Sigmoid colon (tissue), 7 donors: ENCODE measurements around the gene RPS6KB1. TPM values are rescaled to one million over a fixed set of nuclear protein-coding genes. Genes with fewer than 3 reads are reported as not detected.

Source experiments
- DNase-seq: peaks from one replicate; pipeline ENCODE4 v3.0.0-alpha.2; 2019
- H3K27ac ChIP-seq, 4 donors: fragments of 200-600 bp; sonication (generic); one replicate each; pipeline ENCODE4 v1.5.1; 2016 to 2019; ENCODE audit warnings: mild to moderate bottlenecking in 1 of 4
- H3K27me3 ChIP-seq, 3 donors: fragments of 200-600 bp; sonication (generic); one replicate each; pipeline ENCODE4 v1.5.1; 2019; ENCODE audit warnings: mild to moderate bottlenecking in 1 of 3
- H3K36me3 ChIP-seq, 4 donors: fragments of 200-600 bp; sonication (generic); one replicate each; pipeline ENCODE4 v1.5.1; 2016 to 2019
- H3K4me1 ChIP-seq, 4 donors: fragments of 200-600 bp; sonication (generic); one replicate each; pipeline ENCODE4 v1.5.1; 2017 to 2019
- H3K4me3 ChIP-seq, 4 donors: fragments of 200-600 bp; sonication (generic); one replicate each; pipeline ENCODE4 v1.5.1; 2017 to 2019; ENCODE audit warnings: mild to moderate bottlenecking in 2 of 4, moderate library complexity in 1 of 4
- H3K9me3 ChIP-seq, 4 donors: fragments of 200-600 bp in 3 of 4; sonication (generic) in 3 of 4; one replicate each; pipeline versions ENCODE4 v1.5.1 to v1.6.1; 2013 to 2019
- EP300 ChIP-seq, 4 donors: sonication (generic); formaldehyde crosslinking; IDR thresholded peaks; one replicate each; pipeline ENCODE4 v1.6.1; 2017; ENCODE audit warnings: antibody characterized with exemption in 4 of 4
- POLR2A ChIP-seq, 2 donors: fragments of 450-650 bp; IDR thresholded peaks; one replicate each; pipeline ENCODE4 v1.6.1; 2016; ENCODE audit warnings: antibody characterized with exemption in 2 of 2, mild to moderate bottlenecking in 2 of 2, moderate library complexity in 2 of 2
- POLR2AphosphoS5 ChIP-seq, 4 donors: sonication (generic); formaldehyde crosslinking; IDR thresholded peaks; one replicate each; pipeline ENCODE4 v1.6.1; 2017; ENCODE audit warnings: antibody characterized with exemption in 4 of 4
- WGBS, 2 donors: extraction: QIAGEN DNeasy Blood & Tissue Kit; methylation state at CpG; one replicate each; pipeline ENCODE4 v1.1.7; 2013; 5-methylcytosine and 5-hydroxymethylcytosine counted together
- intact Hi-C: fragments of 100-400 bp; cut with DNase I; formaldehyde crosslinking; loops from one replicate; pipeline ENCODE4 v1.15.1; 2023
- polyA plus RNA-seq, 3 donors: library from polyadenylated mRNA; stranded (reverse); fragments of 200-250 nt; gene quantifications; one replicate each; pipeline ENCODE4 v1.2.3, GENCODE V29; 2013
- total RNA-seq, 4 donors: library from RNA; depleted of rRNA; stranded (reverse); fragments of >200 nt; gene quantifications; one replicate each; pipeline ENCODE4 v1.1.0, GENCODE V29; 2016
- TF ChIP-seq, protein P1 (sequence below), 4 experiments: fragments of 450-650 bp in 3 of 4; fragments of 200-600 bp in 1 of 4; IDR thresholded peaks; one replicate each; pipeline ENCODE4 v1.5.1; 2016 to 2019; ENCODE audit warnings: antibody characterized with exemption in 4 of 4, mild to moderate bottlenecking in 3 of 4, moderate library complexity in 2 of 4
- donor health status: healthy with polysubstance abuse.
- donor health status: Bipolar disorder and iron deficiency.
- donor health status: healthy.

Gene RPS6KB1
- total and polyA plus RNA-seq, 7 donors: 8.1 to 63.0 (median 28.9) TPM

DNA sequence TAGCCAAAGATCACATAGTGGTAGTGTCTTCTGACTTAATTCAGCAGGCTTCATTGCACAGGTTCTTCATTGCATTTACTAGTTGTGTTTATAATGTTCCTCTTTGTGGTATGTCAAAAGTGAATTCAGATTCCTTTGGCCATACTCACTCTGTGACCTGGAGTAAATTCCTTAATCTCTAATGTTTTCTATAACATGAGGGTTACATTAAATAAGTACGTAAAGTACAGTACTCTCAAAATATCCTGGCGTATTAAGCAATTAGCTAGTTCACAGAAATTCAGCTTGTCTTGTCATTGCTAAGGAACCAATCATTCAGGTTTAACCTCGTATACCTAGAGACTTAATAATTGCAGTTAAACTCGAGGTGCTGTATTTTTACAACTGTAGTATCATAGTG, 4.2 kb downstream of the RPS6KB1 start:
- 73 to 87% methylated on average over 4 of the region's 4 CpGs for WGBS, 2 donors
- H3K27me3 ChIP-seq: no peaks in the 10 kb centered on the region
- TF ChIP-seq, protein P1, sequence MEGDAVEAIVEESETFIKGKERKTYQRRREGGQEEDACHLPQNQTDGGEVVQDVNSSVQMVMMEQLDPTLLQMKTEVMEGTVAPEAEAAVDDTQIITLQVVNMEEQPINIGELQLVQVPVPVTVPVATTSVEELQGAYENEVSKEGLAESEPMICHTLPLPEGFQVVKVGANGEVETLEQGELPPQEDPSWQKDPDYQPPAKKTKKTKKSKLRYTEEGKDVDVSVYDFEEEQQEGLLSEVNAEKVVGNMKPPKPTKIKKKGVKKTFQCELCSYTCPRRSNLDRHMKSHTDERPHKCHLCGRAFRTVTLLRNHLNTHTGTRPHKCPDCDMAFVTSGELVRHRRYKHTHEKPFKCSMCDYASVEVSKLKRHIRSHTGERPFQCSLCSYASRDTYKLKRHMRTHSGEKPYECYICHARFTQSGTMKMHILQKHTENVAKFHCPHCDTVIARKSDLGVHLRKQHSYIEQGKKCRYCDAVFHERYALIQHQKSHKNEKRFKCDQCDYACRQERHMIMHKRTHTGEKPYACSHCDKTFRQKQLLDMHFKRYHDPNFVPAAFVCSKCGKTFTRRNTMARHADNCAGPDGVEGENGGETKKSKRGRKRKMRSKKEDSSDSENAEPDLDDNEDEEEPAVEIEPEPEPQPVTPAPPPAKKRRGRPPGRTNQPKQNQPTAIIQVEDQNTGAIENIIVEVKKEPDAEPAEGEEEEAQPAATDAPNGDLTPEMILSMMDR (IDR thresholded peaks at IDR 0.05): no peak
- no peak for TF ChIP-seq EP300 (IDR thresholded peaks at IDR 0.05)
- no peak for TF ChIP-seq POLR2AphosphoS5 (IDR thresholded peaks at IDR 0.05)
- TF ChIP-seq POLR2A (IDR thresholded peaks at IDR 0.05): no peak
- H3K36me3 ChIP-seq: no peaks in the 10 kb centered on the region
- H3K4me1 ChIP-seq: peaks cover 0 to 30% (median 22%) of the 10 kb centered on the region in 4 donors
- no peak overlapping the region for H3K4me3 ChIP-seq
- H3K27ac ChIP-seq: no peak overlapping the region
- DNase-seq: no peak
- intact Hi-C loops: no loop called here
- no peaks in the 10 kb centered on the region for H3K9me3 ChIP-seq

DNA sequence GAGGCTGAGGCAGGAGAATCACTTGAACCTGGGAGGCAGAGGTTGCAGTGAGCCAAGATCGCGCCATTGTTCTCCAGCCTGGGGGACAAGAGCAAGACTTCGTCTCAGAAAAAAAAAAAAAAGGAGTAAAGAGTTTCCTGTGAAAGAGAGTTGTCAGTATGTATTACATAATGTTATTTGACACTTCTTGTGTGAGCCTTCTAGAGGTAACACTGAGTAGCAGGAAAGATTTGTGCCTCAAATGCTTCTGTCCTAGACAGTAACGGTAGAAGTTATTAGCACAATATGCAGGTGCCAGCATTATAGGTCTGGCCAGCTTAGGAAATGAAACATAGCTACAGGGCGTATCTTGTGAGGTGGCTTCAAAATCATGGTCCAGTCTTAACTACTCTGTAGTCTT, 6.2 kb downstream of the RPS6KB1 start:
- Histone ChIP-seq H3K36me3 (no peaks in the 10 kb centered on the region), H3K4me3 (no peak overlapping the region), H3K27ac (peak overlapping the region in 1 of 4 donors; percentile 43), H3K9me3 (no peaks in the 10 kb centered on the region), H3K4me1 (peaks cover 0 to 25% (median 17%) of the 10 kb centered on the region in 4 donors), H3K27me3 (no peaks in the 10 kb centered on the region)
- intact Hi-C loops: no loop called here
- no peak for DNase-seq
- WGBS, 2 donors: 90 to 92% methylated on average over 5 of the region's 5 CpGs
- TF ChIP-seq POLR2A (IDR thresholded peaks at IDR 0.05) (no peak), EP300 (IDR thresholded peaks at IDR 0.05) (no peak), POLR2AphosphoS5 (IDR thresholded peaks at IDR 0.05) (no peak)
- TF ChIP-seq, protein P1 (IDR thresholded peaks at IDR 0.05): no peak

DNA sequence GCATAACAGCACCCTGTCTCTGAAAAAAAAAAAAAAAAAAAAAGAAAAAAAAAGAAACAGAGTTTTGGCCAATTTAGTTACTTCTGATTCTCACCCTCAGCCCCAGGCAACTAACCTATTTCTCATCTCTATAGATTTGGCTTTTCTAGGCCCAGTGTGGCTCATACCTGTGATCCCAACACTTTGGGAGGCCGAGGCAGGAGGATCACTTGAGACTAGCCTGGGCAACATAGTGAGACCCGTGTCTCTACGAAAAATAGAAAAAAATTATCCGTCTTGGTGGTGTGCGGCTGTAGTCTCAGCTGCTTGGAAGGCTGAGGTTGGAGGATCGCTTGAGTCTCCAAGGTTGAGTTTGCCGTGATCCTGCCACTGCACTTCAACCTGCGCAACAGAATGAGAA, 8.7 kb downstream of the RPS6KB1 start:
- Histone ChIP-seq H3K27ac (no peak overlapping the region), H3K27me3 (no peaks in the 10 kb centered on the region), H3K4me3 (no peak overlapping the region), H3K9me3 (no peaks in the 10 kb centered on the region), H3K36me3 (no peaks in the 10 kb centered on the region), H3K4me1 (peaks cover 0 to 9% (median 2%) of the 10 kb centered on the region in 4 donors)
- no peak for DNase-seq
- 97 to 98% methylated on average over 8 of the region's 8 CpGs for WGBS, 2 donors
- TF ChIP-seq, protein P1 (IDR thresholded peaks at IDR 0.05): no peak
- TF ChIP-seq EP300 (IDR thresholded peaks at IDR 0.05): no peak
- intact Hi-C loops: no loop called here

DNA sequence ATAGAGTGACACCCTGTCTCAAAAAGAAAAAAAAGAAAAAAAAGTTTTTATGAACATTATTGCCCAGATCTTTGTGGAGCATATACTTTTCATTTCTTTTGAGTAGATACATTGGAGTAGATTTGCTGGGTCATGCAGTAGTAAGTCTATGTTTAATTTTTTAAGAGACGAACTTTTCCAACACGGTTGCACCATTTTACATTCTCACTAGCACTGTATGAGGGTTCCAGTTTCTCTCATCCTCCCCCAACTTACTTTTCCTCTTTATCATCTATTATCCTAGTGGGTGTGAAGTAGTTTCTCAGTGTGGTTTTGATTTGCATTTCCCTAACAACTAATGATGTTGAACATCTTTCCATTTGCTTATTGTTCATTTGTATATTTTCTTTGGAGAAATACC, 10.5 kb downstream of the RPS6KB1 start:
- Histone ChIP-seq H3K9me3 (no peaks in the 10 kb centered on the region), H3K27me3 (no peaks in the 10 kb centered on the region), H3K36me3 (no peaks in the 10 kb centered on the region), H3K4me1 (peaks cover 0 to 7% (median 2%) of the 10 kb centered on the region in 4 donors), H3K27ac (no peak overlapping the region), H3K4me3 (no peak overlapping the region)
- intact Hi-C loops: no loop called here
- no peak for DNase-seq
- WGBS, 2 donors: 86 to 88% methylated on average over 2 of the region's 2 CpGs
- TF ChIP-seq EP300 (IDR thresholded peaks at IDR 0.05): no peak
- TF ChIP-seq, protein P1 (IDR thresholded peaks at IDR 0.05): no peak

DNA sequence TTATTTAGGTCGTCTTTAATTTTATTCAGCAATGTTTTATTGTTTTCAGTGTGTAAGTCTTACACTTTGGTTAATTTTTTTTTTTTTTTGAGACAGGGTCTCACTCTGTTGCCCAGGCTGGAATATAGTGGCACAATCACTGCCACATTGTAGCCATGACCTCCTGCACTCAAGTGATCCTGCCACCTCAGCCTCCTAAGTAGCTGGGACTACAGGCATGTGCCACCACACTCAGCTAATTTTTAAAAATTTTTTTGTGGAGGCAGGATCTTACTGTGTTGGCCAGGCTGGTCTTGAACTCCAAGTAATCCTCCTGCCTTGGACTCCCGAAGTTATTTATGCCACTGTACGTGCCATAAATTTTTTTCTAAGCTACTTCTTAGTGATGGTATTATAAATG, 14.5 kb downstream of the RPS6KB1 start:
- Histone ChIP-seq H3K27me3 (no peaks in the 10 kb centered on the region), H3K9me3 (no peaks in the 10 kb centered on the region), H3K4me1 (peaks cover 0 to 4% (median 0%) of the 10 kb centered on the region in 4 donors), H3K27ac (no peak overlapping the region), H3K4me3 (no peak overlapping the region), H3K36me3 (peaks cover under 1 to 20% (median 2%) of the 10 kb centered on the region in 4 donors)
- intact Hi-C loops: no loop called here
- 91% methylated on average over 3 of the region's 3 CpGs for WGBS, 2 donors
- no peak for DNase-seq
- TF ChIP-seq, protein P1 (IDR thresholded peaks at IDR 0.05): no peak
- TF ChIP-seq POLR2AphosphoS5 (IDR thresholded peaks at IDR 0.05) (no peak), EP300 (IDR thresholded peaks at IDR 0.05) (no peak), POLR2A (IDR thresholded peaks at IDR 0.05) (no peak)
